Measurements from ENCODE around the gene ZCCHC24.

DNA sequence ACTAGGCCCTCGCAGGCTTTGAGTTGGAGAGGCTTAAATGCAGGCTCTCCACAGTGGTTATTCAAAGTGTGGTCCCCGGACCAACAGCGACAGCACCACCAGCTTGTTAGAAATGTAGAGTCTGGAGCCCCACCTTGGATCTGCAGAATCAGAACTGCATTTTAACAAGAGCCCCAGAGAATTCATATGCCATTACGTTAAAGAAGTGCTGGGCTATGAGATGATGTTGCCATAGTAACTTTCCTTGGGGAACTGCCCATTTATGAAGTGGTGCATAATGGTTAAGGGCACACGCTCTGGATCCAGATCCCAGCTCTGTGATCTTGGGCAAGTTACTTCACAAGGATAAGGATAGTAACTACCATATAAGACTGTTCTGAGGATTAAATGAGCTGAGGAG lies 48.9 kb downstream of the ZCCHC24 start:
- no peak for TF ChIP-seq EZH2 (IDR thresholded peaks at IDR 0.05)
- TF ChIP-seq, protein P1, sequence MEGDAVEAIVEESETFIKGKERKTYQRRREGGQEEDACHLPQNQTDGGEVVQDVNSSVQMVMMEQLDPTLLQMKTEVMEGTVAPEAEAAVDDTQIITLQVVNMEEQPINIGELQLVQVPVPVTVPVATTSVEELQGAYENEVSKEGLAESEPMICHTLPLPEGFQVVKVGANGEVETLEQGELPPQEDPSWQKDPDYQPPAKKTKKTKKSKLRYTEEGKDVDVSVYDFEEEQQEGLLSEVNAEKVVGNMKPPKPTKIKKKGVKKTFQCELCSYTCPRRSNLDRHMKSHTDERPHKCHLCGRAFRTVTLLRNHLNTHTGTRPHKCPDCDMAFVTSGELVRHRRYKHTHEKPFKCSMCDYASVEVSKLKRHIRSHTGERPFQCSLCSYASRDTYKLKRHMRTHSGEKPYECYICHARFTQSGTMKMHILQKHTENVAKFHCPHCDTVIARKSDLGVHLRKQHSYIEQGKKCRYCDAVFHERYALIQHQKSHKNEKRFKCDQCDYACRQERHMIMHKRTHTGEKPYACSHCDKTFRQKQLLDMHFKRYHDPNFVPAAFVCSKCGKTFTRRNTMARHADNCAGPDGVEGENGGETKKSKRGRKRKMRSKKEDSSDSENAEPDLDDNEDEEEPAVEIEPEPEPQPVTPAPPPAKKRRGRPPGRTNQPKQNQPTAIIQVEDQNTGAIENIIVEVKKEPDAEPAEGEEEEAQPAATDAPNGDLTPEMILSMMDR (IDR thresholded peaks at IDR 0.05) = no peak
